HEK293T (cell line): ENCODE data around the gene MMP24.
"Not testable (repeated sequence)": the region's sequence is repeated elsewhere in the genome, so short reads cannot be mapped to it uniquely, and the experiment has no call there.

ENCODE experiments used
- ARNT ChIP-seq: fragments of 450-650 bp; IDR thresholded peaks from 2 replicates; pipeline ENCODE4 v1.6.1; 2017; ENCODE audit warnings: mild to moderate bottlenecking
- BHLHE40 ChIP-seq: fragments of 450-650 bp; IDR thresholded peaks from 2 replicates; pipeline ENCODE4 v1.6.1; 2016; ENCODE audit warnings: mild to moderate bottlenecking, moderate library complexity, borderline replicate concordance
- ELF4 ChIP-seq: fragments of 450-650 bp; IDR thresholded peaks from 2 replicates; pipeline ENCODE4 v1.6.1; 2017; ENCODE audit warnings: antibody characterized with exemption
- FOXA1 ChIP-seq: fragments of 450-650 bp; IDR thresholded peaks from 2 replicates; pipeline ENCODE4 v1.6.1; 2016; ENCODE audit warnings: mild to moderate bottlenecking
- FOXK2 ChIP-seq: fragments of 450-650 bp; IDR thresholded peaks from 2 replicates; pipeline ENCODE4 v1.6.1; 2016; ENCODE audit warnings: mild to moderate bottlenecking
- FOXM1 ChIP-seq: fragments of 450-650 bp; IDR thresholded peaks from 2 replicates; pipeline ENCODE4 v1.6.1; 2017; ENCODE audit warnings: mild to moderate bottlenecking, borderline replicate concordance
- L3MBTL2 ChIP-seq: fragments of 450-650 bp; conservative IDR thresholded peaks from 2 replicates; pipeline ENCODE4 v1.6.1; 2016; ENCODE audit warnings: mild to moderate bottlenecking
- SP1 ChIP-seq: fragments of 450-650 bp; IDR thresholded peaks from 2 replicates; pipeline ENCODE4 v1.6.1; 2017
- SUZ12 ChIP-seq: fragments of 450-650 bp; IDR thresholded peaks from 2 replicates; pipeline ENCODE4 v1.6.1; 2016; ENCODE audit warnings: mild to moderate bottlenecking
- TARDBP ChIP-seq: fragments of 450-650 bp; IDR thresholded peaks from 2 replicates; pipeline ENCODE4 v1.6.1; 2016
- ZNF384 ChIP-seq: fragments of 450-650 bp; IDR thresholded peaks from 2 replicates; pipeline ENCODE4 v1.6.1; 2016

DNA sequence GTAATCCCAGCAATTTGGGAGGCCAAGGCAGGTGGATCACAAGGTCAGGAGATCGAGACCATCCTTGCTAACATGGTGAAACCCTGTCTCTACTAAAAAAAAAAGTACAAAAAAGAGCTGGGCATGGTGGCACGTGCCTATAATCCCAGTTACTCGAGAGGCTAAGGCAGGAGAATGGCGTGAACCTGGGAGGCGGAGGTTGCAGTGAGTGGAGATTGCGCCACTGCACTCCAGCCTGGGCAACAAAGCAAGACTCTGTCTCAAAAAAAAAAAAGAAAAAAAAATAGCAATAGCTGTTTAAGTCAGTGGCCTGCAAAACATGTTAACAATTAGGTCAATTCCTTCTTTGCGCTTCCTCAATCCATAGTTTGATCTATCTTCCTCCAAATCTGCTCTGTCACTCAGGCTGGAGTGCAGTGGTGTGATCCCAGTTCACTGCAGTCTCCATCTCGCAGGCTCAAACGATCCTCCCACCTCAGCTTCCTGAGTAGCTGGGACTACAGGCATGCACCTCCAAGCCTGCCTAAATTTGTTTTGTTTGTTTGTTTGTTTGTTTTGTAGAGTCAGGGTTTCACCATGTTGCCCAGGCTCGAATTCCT lies 39.7 kb upstream of the MMP24 start:
- not testable (repeated sequence) for TF ChIP-seq SP1, TARDBP, FOXM1, L3MBTL2, ELF4, ARNT, FOXK2, BHLHE40, FOXA1, SUZ12, ZNF384
